GM21825 (cell line): Measurements from ENCODE around the gene METTL26.

ENCODE experiments used
- ATAC-seq: cut with Tn5 transposase; IDR thresholded peaks from one replicate; pipeline ENCODE4 v1.9.1; 2021; ENCODE audit warnings: mild to moderate bottlenecking, moderate library complexity; ENCODE audit not compliant: unreplicated experiment

METTL26 gene

GRCh38 chr16:660459-661183 lies 24.5 kb upstream of the METTL26 start:
- ATAC-seq, result peak; percentile 27

DNA sequence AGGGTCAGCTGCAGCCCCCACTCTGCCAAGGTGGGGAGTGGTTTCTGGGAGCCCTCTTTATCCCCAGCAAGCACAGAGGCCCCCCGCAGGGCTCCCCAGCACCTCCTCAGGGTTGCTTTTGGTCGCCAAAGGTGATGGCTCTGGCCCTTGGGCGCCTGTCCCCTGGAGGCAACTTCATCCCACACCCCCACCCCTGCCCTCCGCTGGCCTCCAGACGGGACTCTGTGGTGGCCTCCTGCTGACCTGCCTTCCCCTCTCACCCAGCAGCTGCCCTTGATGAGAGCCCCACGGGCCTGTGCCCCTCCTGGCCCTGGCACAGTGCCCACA lies 24.0 kb upstream of the METTL26 start:
- ATAC-seq, result no peak

DNA sequence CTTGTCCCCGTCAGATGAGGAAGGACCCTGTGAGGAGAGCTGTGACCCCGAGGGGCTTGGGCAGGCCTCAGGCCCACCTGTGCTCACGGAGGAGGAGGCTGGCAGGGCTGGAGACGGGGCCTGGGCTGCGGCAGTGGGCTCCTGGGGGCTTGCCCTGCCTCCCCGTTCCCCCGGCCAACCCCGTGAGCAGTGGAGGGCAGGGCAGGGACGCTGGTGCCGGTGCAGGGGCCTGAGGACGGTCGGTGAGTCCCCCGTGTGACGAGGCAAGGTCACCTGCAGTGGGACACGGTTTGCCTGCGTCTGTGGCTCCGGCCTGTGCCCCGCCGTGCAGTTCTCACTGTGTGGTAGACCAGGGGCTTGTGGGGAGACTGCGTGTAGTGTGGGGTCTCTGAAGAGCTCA lies 23.5 kb upstream of the METTL26 start:
- no peak for ATAC-seq

GRCh38 chr16:658679-659571 lies 22.8 kb upstream of the METTL26 start:
- no peak for ATAC-seq

DNA sequence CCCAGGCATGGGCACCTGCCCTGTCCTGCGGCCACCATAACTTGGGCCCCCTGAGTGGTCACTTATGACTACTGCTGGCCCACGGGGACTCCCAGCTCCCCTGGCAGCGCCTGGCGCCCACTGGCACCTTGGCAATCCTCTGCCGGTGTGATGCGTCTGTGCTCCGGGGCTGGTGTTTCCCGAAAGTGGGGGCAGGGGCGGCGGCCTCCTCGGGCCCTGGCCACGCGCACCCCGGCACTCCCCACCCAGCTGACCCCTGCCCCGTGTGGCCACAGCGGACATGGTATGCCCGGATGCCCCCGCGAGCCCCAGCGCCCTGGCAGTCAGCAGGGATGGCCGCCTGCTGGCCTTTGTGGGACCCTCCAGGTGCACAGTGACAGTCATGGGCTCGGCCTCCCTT lies 21.4 kb upstream of the METTL26 start:
- ATAC-seq, result no peak

DNA sequence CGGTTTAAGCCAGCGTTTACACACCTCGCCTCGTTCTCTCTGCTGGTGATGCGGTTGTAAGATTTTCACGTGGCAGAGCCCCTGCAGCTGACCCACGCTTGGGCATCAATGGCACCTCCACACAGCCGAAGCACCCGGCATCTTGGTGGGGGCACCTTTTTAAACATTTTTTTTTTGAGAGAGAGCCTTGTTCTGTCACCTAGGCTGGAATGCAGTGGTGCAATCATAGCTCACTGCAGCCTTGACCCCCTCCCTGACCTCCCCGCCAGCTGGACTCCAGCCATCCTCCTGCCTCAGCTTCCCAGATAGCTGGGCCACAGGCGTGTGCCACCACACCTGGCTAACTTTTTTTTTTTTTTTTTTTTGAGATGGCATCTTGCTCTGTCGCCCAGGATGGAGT lies 17.9 kb upstream of the METTL26 start:
- no peak for ATAC-seq

DNA sequence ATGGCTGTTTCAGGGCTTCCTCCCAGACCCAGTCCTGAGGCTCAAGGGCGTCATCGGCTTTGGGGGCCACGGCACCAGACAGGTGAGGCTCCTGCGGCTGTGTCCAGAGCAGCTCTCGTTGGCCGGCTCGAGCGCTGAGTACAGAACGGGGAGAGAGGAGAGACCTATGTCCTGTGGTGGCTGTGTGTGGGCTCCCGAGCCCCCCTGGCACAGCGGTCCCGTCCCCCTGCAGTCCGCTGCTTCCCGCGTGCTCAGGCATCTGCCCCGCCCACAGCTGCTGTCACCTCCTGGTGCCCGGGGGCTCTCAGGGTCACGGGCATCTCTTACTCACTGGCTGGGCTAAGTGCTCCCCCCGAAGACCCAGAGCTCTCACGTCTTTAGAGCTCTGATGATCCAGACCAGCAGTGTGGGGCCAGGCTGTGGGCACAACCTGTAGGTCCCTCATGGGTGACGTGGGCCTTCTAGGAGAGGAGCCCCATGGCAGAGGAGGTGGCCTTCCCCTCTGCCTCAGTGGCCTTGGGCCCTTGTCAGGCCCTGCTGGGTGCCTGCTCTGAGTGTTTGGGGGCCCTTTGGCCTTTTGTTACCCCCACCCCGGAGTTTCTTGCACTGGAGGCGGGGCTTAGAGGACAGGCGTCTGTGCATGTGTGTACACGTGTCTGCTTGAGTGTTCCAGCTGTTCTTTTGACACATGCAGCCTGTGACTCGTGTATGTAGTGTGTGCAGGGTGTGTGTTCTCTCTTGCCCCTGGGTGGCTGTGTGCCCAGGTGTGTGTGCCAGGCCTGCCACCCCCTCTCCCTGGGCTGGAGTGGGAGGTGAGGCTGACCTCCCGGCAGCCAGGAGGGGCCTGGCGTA lies 16.6 kb upstream of the METTL26 start:
- no peak for ATAC-seq

- no peak for ATAC-seq
Measured at GRCh38 chr16:651844-652243, 15.7 kb upstream of the METTL26 start.

- no peak for ATAC-seq
Measured at GRCh38 chr16:649631-650030, 13.5 kb upstream of the METTL26 start.

- peak; percentile 58 for ATAC-seq
Measured at GRCh38 chr16:648781-649589, 12.9 kb upstream of the METTL26 start, which contains the start of gene WDR90. WDR90 (plus strand) TSS chr16:649365; CDS start chr16:649417, 52 bp downstream.

GRCh38 chr16:648071-648780 lies 12.1 kb upstream of the METTL26 start:
- ATAC-seq, result no peak

- no peak for ATAC-seq
Measured at GRCh38 chr16:647173-647902, 11.2 kb upstream of the METTL26 start.

- ATAC-seq, result no peak
Measured at GRCh38 chr16:646679-647172, 10.6 kb upstream of the METTL26 start.

DNA sequence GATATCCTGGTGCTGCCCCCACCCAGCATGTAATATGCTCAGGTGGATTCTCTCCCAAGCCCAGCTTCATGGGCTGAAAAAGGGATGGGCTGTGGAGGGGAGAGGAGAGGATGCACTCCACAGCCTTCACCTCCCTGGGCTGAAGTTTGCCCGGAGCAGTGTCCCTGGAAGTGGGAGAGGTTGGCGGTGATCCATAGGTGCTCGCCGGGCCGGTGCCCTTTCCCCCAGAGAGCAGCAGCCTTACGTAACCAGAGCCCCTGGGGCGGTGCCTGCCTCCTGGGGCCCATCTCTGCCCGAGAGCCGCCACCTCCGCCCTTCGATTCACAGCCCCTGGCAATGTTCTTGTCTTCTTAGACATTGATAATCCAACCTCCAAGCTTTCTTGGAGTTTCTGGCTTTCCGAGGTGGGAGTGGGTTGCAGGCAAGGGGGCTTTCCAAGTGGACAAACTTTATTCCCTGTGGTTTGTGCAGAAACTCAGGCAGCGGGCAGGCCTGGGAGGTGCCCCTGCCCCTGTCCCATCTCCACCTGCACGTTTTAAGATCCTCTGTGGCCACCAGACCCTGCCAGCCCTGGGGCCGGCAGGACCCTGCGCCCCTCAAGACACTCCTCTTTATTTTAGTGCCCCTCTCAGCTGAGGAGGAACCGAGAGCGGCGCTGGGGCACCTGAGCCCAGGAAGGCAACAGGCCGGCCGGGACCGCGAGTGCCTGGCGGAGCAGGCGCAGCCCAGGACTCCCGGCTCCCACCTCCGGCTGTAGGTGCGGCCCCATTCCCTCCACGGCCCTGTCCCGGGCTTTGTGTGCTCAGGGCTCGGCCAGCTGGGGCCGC lies 10.0 kb upstream of the METTL26 start:
- ATAC-seq, result no peak

GRCh38 chr16:644556-644955 lies 8.5 kb upstream of the METTL26 start:
- ATAC-seq, result no peak

GRCh38 chr16:643050-643368 lies 6.9 kb upstream of the METTL26 start:
- ATAC-seq, result no peak

GRCh38 chr16:642189-643049 lies 6.3 kb upstream of the METTL26 start:
- ATAC-seq, result peak; percentile 25
